GM11168 (cell line): ENCODE measurements around the gene SYTL3.

Experiments used
- in situ Hi-C: fragments of 300-500 bp; cut with MboI; formaldehyde crosslinking; loops from one replicate; pipeline ENCODE4 v1.12.0; 2022; ENCODE audit warnings: low sequenced_read_pairs; ENCODE audit not compliant: unreplicated experiment

The SYTL3 gene

DNA sequence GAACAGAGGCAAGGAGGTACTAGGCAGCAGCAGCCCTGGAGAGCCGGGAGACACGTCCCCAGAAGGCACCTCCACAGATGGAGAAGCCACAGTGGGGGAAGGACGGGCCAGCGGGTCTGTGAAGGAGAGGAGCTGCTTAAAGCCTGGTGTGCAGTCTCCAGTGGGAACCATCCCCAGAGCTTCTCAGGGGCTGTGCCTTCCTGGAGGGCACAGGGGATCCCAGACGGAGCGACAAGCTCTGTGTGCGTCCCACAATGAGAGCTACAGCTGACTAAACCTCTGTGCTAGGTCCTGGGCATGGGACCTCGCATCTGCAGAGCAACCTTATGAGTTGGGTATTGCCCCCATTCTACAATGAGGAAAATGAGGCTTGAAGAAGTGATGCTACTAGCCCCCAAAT, 118.6 kb downstream of the SYTL3 start:
- in situ Hi-C loops, result loop anchor here (10.0 kb wide), 1 partner anchor 1414 kb away; no protein-coding TSS in a partner anchor

GRCh38 chr6:158769234-158769770, 119.4 kb downstream of the SYTL3 start:
- in situ Hi-C loops, result loop anchor here (10.0 kb wide), 1 partner anchor 1415 kb away; no protein-coding TSS in a partner anchor

- in situ Hi-C loops, result loop anchor here (10.0 kb wide), 1 partner anchor 1415 kb away; no protein-coding TSS in a partner anchor
These were observed 120.0 kb downstream of the SYTL3 start for GRCh38 chr6:158769771-158770432.

GRCh38 chr6:158770533-158771330, 120.9 kb downstream of the SYTL3 start:
- in situ Hi-C loops, result no loop called here

GRCh38 chr6:158771399-158772152, 121.7 kb downstream of the SYTL3 start:
- in situ Hi-C loops, result no loop called here

DNA sequence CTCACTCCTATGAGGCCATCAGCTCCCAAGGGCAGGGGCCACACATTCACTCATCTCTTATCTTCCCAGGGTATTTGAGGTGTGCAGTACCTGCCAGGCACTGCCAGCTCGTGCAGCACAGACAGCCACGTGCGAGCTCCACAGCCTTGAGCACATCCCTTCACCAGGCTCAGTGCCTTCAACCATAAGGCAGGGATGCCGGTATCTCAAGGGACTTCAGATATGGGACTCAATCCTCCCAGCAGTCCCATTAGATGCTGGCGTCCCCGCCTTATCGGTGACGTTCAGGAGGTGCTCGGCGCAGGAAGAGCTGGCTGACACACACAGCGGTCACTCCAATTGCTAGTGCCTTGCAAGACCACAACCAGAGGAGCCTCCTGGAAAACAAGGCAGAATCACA, 122.3 kb downstream of the SYTL3 start:
- in situ Hi-C loops, result no loop called here

DNA sequence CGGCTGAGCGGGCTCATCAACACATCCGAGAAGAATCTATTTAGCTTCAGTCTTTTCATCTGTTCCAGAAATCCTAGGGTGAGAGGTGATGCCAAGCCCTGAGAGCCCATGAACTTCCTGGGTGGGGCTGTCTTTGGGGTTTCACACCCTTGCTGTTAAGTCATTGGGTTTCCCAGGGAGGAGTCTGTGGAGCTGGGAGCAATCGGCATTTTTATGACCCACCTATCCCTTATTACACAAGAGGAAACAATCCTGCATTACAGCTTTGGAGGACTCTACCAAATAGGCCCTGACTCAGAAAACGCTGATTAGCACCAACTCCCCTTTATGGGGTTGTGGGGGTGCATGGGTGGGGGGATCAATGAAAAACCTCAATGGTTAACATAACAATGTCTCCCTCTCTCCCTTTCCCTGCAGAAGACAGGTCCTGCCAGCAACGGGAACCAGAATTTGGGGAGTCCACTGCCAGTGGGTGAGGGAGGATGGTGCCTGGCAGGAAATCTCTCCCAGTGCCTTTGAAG, 123.1 kb downstream of the SYTL3 start:
- in situ Hi-C loops, result no loop called here

- in situ Hi-C loops, result no loop called here
These were observed 124.0 kb downstream of the SYTL3 start for GRCh38 chr6:158773581-158774449.

- in situ Hi-C loops, result no loop called here
These were observed 125.0 kb downstream of the SYTL3 start for GRCh38 chr6:158774717-158775449.

- in situ Hi-C loops, result no loop called here
These were observed 126.0 kb downstream of the SYTL3 start for GRCh38 chr6:158775832-158776231.

GRCh38 chr6:158776737-158777136, 126.9 kb downstream of the SYTL3 start:
- in situ Hi-C loops, result no loop called here

DNA sequence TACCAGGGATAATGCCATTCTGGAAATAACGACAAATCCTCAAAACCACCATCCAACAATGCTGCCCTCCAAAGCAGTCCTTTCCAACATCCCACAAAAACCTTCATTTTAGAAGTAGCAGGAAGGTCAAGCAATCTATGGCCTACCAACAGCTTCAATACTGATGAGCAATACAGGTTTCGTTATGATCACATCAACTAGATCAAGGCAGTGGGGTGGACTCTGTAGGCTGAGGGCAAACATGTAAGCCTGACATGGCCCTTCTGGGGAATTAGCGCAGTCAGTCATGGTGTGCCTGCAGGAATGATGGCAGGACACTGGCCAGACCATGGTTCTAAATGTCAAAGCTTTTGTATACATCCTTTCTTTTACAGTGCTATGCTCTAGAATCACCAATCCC, 127.7 kb downstream of the SYTL3 start:
- in situ Hi-C loops, result no loop called here

DNA sequence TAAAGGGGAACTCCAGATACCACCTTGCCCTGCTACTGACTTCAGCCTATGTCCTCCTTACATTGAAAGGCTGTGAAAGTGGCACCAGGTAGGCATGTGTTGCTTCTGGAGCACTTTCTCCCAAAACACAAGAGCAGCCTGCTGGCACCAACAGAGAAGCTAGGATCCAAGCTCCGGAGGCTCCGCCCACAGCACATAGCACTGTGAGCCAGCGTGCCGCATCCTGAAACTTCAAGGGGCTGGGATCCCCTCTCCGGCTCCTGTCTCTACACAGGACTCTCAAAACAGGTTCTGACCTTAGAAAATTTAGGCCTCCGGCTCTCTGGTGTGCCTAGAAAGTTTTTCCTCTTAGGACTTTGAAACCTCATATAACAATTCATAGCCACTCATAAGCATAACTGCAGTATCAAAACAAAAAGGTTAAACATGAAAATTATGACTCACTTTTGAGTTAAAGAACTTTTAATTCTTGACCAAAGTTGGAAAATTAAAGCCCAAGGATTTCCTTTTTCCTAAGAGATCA, 128.2 kb downstream of the SYTL3 start:
- in situ Hi-C loops, result no loop called here

GRCh38 chr6:158780246-158780884, 130.5 kb downstream of the SYTL3 start:
- in situ Hi-C loops, result no loop called here

DNA sequence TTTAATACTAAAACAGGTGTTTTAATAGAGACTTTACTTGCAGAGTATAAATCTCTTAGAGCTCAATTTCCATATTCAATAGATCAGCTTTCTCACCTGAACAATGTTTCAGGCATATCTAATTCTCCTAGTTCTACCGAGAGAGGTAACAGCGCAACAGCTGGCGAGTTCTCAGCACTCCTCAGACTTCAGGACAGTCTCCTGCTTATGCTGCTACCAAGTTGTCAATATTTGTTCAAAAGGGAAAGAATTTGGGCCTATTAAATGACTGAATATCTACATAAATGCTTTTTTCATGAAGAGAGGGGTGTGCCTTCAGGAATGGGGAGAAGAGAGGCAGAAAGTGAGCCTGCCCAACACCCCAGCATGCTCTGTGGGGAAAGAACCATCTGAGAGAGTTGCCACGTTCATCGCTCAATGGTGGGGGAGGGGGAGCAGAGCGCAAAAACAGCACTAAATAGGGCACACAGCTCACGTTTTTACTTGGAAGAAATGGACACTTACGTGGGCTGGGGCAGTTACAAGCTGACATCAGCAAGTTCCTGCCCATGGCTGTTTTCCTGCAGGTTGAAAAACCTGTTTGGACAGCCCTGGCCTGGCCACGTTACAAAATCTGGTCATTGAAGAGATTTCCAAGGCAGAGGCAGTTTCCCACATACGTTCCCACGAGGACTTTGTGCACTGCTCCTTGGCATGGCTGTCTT, 131.3 kb downstream of the SYTL3 start:
- in situ Hi-C loops, result no loop called here

DNA sequence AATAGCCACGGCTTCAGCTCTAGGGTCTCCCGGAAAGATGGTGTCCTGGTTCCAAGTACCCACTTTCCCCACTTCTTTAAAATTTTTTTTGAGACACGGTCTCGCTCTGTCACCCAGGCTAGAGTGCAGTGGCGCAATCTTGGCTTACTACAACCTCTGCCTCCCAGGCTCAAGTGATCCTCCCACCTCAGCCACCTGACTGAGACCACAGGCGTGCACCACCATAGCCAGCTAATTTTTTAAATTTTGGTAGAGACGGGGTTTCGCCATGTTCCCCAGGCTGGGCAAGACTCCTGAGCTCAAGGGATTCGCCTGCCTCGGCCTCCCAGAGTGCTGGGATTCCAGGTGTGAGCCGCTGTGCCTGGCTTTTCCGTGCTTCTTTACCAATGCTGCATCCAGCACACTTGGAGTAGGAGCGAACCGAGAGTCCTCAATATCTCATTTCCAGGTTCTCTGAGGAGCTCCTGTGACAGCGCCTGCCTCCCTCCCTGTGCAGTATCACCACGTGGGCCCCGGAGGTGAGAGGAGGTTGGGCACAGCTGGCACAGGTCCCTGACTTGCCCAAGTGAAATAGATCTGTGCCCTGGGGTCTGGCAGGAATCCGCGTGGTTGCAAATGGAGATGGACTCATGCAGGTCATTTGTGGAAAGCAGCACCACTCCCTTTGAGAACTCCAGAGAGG, 132.0 kb downstream of the SYTL3 start:
- in situ Hi-C loops, result no loop called here
